SK-MEL-5 (cell line): Measurements from ENCODE around the gene IGFLR1. TPM values are rescaled to one million over a fixed set of nuclear protein-coding genes. Genes with fewer than 3 reads are reported as not detected.

Source experiments
- DNase-seq: peaks from one replicate; pipeline ENCODE4 v3.0.0-alpha.2; 2016; ENCODE audit warnings: low read depth, low spot score
- in situ Hi-C: cut with HindIII; loops from 2 replicates; pipeline ENCODE4 v1.10.0; 2016; ENCODE audit warnings: low sequenced_read_pairs, high pct_unique_total_duplicates, low pct_unique_long_range_greater_than_20kb
- polyA plus RNA-seq, 2 experiments: library from polyadenylated mRNA; depleted of rRNA; stranded (reverse); fragments of >200 nt; gene quantifications; 2 replicates each; pipeline ENCODE4 v1.2.3, GENCODE V29; 2015
- total RNA-seq: library from RNA; depleted of rRNA; stranded (reverse); fragments of >200 nt; shearing (Covaris generic); gene quantifications from 2 replicates; pipeline ENCODE4 v1.2.3, GENCODE V29; 2014; rRNA removed

IGFLR1 gene, protein sequence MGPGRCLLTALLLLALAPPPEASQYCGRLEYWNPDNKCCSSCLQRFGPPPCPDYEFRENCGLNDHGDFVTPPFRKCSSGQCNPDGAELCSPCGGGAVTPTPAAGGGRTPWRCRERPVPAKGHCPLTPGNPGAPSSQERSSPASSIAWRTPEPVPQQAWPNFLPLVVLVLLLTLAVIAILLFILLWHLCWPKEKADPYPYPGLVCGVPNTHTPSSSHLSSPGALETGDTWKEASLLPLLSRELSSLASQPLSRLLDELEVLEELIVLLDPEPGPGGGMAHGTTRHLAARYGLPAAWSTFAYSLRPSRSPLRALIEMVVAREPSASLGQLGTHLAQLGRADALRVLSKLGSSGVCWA
- 1.5 and 6.9 TPM in 2 replicates for total RNA-seq
- 5.2 and 6.2 TPM in 2 replicates for polyA plus RNA-seq (2015; cell fraction: cytosol; rRNA removed)
- 31.6 and 40.7 TPM in 2 replicates for polyA plus RNA-seq (2015; cell fraction: nucleus; rRNA removed)

DNA sequence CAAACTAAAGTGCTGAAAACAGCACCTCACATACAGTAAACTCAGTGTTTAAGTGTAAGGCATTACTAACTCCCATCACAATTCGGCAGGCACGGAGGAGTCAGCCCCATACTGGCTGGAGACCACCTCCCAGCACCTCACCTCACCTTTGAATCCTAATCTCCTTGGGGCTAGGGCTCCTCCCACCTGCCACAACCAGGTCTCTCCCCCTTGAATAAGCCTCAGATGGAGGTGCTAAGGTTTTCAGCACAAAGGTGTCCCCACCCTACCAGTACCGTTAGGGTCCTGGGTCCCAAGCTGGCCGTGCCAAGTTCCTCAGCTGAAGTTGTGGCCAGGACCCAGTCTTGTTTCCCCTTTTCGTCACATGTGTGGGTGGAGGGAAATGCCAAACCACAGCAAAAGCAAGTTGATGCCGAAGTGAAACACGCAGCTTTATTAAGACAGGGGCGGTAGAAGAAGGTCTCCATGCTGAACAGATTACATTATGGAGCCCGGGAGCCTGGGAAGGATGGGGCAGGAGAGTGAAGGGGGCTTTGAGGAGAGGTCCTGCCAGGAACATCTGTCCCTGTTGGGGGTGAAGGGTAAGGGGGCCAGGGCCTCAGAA lies at the start of gene IGFLR1:
IGFLR1 (minus strand) TSS at position 332 of the 604 bp plus-strand sequence. CDS start 1,272 bp downstream, outside the sequence.
- in situ Hi-C loops, result no loop called here
- DNase-seq, result no peak

DNA sequence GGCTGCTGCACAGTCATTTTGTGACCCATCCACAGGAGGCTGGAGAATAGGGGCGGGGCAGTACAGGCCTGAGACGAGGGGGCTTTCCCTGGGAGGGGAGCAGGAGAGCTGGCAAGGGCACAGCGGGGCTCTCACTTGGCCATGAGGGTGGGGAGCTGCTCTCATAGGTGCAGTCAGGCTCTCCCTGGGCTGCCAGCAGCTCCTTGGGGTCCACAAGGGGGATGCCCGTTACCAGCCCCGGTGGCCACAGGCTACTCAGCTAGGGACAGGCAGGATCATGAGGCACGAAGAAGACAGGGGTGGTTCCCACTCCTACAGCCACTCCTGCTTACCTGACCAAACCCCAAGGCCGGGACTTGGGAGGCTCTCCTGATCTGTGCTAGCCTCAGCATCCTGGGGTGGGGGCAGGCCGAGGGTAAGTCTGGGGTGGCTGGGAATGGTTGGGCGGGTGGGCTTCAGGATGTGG lies 49.6 kb upstream of the IGFLR1 start:
- DNase-seq, result no peak
- in situ Hi-C loops, result no loop called here

DNA sequence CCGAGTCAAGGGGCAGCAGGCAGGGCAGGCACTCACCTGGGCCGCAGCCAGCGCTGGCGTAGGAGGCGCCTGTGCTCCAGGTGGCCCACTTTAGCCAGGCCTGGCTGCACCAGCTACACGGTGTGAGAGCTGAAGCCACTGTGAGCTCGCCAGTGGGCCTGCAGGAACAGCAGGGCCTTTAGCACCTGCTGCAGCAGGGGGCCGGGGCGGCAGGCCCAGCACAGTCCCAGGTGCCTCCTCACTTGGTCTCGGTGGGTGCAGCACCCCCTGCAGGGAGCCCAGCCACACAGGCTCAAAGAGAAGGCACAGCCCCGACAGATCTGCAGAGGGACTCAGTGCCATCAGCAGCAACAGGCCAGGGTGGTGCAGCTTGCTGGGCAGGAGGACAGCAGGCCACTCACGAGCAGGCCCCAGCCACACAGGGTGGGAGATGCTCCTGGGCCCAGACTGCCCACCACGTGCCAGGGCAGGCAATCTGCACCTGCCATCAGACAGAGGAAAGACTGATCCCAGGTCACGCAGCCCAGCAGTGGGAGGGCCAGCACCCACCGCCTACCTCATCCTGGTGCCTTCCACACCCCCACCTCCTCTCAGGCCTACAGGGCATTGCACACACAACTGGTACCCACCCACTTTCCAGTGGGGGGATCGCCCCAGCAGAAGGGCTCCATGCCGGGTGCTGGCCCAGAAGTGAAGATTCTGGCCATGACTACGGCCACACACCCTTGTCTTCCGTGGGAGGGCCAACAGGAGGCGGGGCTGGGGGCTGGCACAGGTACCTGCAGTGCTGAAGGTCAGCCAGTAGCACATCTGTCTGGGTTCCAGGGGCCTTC lies 48.9 kb upstream of the IGFLR1 start:
- in situ Hi-C loops, result no loop called here
- no peak for DNase-seq

DNA sequence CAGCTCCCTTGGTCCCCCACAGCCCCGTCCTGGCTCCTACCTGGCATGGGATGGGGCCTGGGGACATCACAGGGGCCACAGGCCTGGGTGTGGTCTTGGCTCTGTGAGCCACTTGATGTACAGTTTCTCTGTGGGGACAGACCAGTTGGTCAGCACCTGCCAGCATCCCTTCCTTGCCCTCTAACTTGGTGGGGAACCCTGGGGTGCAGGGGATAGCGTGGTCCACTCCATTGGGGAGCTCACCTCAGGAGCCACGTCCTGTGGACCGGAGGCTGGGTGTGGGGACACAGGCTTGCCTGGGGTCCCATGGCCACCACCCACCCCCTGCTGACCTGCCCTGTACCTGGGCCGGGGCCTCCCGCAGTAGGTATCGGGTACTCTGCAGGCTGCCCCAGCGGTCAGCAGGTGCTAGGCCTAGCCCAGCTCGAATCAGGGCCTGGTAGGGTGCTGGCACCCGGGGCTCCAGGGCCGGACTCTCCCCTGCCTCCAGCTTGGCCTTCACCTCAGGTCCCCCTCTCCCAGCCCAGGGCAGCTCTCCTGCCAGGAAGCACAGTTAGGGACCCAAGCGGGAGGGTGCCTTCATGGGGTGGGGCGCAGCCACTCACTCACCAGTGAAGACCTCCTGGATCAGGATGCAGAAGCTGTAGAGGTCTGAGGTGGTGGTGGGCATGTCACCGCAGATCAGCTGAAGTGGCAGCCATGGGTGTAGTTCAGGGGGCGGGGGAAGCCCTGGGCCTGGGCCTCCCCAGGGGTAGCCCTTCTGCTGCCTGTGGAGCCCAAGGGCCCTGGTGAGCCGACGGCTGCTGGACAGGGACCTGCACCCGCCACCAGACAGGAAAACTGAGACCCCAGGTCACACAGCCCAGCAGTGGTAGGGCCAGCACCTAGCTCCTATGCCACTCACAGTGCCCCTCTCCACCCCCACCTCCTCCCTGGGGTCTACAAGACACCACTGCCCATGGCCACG lies 48.0 kb upstream of the IGFLR1 start:
- in situ Hi-C loops, result no loop called here
- DNase-seq, result no peak

DNA sequence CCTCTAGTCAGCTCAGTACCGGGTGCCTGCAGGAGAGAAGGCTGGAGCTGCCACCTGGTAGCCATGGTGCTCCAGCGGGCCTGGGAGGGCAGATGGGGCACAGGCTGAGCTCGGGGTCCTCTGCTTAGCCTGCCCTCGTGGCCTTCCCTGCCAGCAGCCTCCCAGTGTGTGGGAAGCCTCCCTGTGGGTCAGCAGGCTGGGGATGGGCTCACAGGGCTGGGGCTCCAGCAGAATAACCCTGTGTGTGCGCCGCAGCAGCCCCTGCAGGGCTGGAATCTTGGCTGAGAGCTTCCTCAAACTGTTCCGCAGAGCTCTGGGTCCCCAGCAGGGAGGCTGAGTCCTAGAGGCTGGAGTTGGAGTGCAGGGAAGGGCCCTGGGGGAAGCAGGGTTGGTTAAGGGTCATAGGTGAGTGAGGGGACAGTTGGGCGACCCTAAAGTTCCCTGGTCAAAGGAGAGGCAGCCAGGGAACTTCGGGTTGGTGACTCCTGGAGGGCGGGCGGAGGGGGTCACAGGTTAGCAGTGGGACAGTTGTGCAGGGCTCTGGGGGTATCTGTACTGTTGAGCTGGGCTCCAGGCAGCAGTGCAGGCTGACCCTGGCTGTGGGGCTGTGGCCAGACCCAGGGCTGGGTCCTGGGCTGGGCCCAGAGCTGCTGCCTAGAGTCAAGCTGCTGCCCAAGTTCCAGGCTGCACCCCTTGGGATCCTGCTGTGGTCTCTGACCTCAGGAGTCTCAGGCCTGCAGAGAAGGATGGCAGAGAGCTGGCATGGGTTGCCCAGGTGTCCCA lies 47.1 kb upstream of the IGFLR1 start:
- in situ Hi-C loops, result no loop called here
- DNase-seq, result no peak

DNA sequence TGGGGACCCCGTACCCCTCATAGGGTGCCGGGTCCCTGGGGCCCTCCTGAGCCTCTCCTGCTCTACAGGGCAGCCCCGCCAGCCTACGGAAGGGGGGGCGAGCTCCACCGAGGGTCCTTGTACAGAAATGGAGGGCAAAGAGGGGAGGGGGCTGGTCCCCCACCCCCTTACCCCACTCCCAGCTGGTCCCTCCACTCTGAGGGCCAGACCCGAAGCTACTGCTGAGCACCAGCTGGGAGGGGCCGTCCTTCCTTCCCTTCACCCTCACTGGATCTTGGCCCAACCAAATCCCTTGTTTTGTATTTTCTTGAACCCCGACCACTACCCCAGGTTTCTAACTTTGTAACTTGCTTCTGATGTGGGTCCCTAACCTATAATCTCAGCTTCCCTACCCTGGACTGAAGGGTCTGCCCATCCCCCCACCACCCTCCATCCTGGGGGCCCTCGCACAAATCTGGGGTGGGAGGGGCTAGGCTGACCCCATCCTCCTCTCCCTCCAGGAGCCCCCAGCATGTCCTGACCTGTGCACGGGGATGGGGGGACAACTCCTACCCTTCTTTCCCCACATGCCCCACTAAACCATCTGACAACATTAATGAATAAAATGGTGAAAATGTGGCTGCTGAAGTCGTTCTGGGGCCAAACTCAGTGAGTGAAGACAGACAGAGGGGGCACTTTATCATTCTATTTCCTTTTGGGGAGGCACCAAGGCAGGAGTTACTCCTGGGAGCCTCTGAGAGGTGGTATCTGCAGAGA lies 46.1 kb upstream of the IGFLR1 start:
- in situ Hi-C loops, result no loop called here
- DNase-seq, result no peak

DNA sequence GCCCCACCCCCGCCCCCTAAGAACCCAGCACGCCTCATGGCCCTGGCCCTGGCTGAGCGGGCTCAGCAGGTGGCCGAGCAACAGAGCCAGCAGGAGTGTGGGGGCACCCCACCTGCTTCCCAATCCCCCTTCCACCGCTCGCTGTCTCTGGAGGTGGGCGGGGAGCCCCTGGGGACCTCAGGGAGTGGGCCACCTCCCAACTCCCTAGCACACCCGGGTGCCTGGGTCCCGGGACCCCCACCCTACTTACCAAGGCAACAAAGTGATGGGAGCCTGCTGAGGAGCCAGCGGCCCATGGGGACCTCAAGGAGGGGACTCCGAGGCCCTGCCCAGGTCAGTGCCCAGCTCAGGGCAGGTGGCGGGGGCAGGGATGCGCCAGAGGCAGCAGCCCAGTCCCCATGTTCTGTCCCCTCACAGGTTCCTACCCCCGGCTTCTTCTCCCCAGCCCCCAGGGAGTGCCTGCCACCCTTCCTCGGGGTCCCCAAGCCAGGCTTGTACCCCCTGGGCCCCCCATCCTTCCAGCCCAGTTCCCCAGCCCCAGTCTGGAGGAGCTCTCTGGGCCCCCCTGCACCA lies 45.1 kb upstream of the IGFLR1 start:
- in situ Hi-C loops, result no loop called here
- DNase-seq, result no peak

DNA sequence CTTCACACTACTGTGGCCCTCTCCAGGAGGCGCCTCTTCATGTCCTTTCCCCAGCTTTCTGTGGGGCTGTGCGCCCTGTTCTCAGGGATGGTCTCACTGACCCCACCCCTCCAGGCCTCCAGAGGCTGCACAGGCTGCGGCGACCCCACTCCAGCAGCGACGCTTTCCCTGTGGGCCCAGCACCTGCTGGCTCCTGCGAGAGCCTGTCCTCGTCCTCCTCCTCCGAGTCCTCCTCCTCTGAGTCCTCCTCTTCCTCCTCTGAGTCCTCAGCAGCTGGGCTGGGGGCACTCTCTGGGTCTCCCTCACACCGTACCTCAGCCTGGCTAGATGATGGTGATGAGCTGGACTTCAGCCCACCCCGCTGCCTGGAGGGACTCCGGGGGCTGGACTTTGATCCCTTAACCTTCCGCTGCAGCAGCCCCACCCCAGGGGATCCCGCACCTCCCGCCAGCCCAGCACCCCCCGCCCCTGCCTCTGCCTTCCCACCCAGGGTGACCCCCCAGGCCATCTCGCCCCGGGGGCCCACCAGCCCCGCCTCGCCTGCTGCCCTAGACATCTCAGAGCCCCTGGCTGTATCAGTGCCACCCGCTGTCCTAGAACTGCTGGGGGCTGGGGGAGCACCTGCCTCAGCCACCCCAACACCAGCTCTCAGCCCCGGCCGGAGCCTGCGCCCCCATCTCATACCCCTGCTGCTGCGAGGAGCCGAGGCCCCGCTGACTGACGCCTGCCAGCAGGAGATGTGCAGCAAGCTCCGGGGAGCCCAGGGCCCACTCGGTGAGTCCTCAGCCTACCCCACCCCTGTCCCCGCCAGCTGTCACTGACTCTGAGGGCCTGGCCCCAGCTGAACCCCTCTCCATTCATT lies 44.3 kb upstream of the IGFLR1 start:
- no peak for DNase-seq
- in situ Hi-C loops, result no loop called here

DNA sequence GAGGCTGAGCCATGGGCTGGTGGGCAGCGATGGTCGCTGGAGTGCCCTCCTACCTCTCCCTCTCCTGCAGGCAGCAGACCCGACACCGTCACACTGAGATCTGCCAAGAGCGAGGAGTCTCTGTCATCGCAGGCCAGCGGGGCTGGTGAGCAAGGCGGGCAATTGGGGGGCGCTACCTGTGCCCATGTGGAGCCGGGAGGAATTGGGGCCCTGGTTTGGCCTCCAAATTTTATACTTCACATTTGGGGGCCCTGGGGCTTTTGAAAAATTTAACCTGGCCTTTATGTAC lies 43.0 kb upstream of the IGFLR1 start:
- in situ Hi-C loops, result no loop called here
- no peak for DNase-seq

DNA sequence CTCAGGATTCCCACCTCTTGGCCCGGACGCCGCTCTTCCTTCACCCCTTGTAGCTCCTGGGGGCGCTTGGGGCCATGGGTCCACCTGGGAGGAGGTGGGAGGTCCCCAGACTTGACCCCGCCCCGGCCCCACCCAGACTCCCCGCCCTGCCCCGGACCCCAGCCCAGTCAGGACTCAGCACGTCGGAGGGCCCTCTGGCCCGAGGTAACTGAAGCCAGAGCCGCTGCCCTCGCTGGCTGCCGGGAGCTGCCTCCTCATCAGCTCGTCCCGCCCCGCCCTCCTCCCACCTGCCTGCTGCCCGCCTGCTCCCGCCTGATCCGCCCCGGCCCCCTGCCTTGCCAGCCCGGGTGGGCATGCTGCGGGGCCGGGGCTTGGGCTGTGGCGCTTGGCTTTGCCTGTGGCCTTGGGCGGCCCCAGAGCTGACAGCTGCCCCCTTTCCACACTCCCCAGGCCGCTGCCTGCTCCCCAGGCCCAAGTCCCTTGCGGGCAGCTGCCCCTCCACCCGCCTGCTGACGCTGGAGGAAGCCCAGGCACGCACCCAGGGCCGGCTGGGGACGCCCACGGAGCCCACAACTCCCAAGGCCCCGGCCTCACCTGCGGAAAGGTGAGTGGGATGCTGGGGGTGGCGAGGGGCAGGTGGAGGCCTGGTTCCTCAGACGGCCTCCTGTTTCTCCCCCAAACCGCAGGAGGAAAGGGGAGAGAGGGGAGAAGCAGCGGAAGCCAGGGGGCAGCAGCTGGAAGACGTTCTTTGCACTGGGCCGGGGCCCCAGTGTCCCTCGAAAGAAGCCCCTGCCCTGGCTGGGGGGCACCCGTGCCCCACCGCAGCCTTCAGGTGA lies 42.5 kb upstream of the IGFLR1 start:
- no peak for DNase-seq
- in situ Hi-C loops, result no loop called here

DNA sequence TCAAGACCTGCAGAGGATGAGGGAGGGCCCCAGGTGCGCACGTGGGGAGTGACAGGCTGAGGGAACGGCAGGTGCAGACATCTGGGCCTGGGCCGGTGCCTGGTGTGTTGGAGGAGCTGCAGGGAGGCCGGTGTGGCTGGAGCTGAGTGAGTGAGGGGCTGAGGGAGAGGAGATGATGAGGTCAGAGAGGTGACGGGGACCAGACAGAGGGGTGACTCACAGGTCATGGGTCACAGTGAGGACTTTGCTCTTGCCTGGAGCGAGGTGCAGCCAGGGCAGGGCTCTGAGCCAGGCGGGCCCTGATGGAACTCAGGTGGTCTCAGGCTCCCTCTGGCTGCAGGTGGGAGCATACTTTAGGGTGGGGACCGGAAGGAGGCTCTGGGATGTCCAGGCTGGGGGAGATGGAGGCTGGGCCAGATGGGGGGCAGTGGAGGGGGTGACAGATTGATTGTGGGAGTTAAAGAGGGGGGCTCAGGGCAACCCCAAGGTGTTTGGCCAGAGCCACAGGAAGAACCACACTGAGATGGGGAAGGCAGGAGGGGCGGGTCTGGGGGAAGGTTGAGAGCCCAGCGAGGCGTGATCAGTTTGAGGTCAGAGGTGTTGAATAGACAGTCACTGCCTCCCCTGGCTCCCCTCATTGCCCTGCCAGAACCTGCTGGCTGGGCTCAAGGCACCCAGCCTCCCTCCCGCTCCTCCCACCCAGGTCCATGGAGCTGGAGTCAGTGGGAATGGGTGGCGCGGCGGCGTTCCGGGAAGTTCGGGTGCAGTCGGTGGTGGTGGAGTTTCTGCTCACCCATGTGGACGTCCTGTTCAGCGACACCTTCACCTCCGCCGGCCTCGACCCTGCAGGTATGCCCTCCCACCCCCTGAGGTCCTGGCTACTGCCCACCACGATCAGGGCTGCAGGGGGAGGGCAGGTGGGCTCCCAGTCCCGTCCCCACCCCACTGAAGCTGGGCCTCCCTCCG lies 41.5 kb upstream of the IGFLR1 start:
- in situ Hi-C loops, result no loop called here
- no peak for DNase-seq

DNA sequence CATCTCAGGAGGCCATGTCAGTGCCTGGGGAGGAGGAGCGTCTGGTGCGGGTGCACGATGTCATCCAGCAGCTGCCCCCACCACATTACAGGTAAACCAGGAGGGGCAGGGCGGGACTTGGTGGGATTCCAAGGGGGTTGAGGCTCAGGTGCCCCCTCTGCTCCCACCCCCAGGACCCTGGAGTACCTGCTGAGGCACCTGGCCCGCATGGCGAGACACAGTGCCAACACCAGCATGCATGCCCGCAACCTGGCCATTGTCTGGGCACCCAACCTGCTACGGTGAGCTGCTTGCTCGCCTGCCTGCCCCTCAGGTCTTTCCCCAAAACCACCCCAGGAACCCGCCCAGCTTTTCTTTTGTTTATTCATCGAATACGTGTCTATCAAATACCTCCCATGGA lies 40.3 kb upstream of the IGFLR1 start:
- no peak for DNase-seq
- in situ Hi-C loops, result no loop called here

DNA sequence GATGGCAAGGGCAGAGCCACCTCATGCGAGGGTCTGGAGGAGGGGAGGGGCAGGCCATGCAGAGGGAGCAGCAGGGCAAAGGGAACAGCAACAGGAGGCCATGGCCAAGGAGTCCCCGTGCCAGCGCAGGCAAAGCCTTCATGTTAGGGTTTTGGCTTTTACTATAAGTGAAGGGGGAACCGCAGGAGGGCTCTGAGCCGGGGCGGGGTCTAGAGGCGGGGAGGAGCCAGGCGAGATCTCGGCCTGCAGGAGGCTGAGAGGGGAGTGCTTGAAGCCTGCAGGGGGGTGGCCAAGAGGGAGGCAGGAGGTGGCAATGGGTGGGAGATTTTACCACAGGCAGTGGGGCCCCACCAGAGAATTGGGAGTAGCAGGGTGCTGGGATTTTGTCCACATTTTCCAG lies 39.4 kb upstream of the IGFLR1 start:
- in situ Hi-C loops, result no loop called here
- no peak for DNase-seq
